NCI-H226 (cell line): ENCODE measurements around the gene ZNF385A.
A peak's percentile ranks its signal among the peaks of the same experiment; 100 is the strongest.
"Not testable (repeated sequence)": the region's sequence is repeated elsewhere in the genome, so short reads cannot be mapped to it uniquely, and the experiment has no call there.

Experiments used
- DNase-seq: peaks from one replicate; pipeline ENCODE4 v3.0.0-alpha.2; 2015

The ZNF385A gene

DNA sequence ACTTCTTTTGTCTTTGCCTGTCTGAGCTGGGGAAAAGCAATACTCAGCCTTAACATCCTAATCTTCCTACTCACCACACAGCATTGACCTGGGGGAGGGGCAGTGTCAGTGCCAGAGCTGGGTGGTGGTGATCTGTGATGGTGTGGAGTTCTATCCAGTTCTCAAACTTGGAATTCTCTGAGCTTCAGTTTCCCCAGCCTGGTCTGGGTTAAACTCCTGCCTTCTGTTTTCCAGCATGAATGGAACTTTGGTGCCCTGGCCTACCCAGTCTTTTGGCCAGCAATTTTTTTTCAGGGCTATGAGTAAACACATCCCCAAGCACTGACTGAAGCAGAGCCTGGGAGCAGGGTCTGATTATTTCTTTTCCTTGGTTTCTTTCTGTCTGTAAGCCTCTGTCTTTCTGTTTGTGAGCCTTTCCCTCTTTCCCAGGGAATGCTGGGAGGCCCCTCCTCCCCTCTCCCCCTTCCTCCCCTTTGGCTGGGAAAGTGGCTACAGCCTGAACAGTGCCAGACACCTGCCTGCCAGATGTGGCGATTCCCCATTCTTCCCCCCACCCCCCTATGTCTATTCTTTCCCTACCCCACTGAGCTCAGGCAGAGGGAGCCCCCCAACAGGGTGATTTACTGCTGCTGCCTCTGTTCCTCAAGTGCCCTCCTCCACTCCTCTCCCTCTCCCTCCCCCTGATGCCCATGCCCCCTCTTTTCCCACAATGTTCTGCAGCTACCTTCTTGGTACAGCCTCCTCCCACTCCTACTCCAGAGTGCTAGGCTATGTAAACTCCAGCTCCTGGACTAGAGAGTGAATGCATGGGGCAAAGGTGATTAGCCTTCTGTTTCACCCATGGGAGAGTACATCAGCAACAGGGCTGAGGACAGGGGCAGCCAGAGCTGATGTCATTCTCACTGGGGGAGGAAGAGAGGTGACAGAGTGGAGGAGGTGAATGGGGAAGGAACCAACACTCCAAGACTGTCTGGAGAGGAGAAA is 31.4 kb downstream of the ZNF385A start:
- no peak for DNase-seq

DNA sequence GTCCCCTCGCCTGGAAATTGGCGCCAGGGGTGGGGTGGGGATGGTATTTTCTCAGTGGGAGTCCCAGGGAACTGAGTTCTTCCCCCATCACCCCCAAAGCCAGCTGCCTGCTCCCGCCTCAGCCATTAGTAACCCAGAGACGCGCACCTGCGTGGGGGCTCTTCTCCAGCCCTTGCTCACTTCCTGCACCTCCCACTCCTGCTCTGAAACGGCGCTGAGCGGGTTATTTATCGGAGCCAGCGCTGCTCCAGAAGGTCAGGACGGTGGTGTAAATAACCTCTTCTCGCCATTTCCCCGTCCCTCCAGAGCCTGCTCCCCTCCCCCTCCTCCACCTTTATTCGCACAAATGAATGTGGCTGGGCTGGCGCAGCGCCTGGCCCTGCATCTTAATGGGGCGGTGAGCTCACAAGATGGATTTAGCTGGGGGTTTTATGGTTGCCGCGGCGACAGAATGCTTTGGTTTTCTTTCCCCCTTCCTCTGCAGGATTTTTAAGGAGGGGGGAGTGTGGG is 32.5 kb downstream of the ZNF385A start:
- no peak for DNase-seq

DNA sequence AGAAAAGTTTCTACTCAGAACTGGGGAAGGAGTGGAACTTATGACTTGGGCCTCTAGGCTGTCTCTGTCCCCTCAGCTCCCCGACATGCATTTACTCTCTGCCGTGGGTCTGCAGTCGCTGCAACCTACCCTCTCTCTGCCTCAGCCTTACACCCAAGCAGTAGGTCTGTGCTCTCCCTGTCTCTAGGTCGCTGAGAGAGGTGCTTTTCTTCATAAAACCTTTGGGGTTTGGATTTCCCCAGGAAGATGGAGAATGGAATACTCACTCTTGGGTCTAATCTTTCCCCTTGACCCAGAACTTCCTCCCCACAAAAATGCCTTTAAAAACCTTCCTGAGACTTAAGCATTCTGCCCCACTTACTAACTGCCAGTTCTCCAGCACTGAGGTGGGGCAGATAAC is 33.2 kb downstream of the ZNF385A start:
- DNase-seq, result no peak

DNA sequence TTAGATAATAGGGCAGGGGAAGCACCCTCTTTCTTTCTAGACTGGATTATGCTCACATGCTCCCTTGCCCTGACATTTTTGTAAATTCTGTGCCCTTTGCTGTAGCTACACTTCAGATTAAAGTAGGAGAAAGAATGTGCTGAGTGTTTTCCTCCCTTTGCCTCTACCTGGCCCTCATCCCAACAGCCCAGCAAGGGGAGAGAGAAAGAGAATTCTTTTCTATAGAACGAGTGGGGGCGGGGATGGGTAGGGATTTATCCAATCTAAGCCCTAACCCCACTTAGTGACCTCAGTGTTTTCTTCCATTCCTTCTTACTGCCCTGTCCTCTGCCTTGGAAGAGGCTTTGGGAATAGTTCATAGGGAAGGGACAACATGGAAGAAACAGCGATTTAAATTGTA is 33.8 kb downstream of the ZNF385A start:
- no peak for DNase-seq

DNA sequence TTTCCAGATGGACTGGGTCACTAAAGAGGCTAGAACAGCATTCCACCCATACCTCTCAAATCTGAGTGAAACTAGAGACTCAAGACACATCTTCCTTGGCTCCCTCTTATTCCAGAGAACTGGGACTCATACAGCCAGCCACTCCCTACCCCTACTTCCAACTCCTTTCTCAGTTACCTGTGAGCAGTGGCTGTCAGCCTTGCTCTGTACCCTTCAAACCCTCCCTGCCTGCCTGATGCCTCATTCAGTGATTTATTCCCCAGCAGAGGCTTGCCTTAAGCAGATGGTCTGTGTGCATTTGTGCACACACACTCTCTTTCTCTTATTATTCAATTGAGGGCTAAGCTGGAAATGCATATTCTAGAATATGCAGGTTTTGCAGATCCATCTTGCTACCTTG is 34.9 kb downstream of the ZNF385A start:
- no peak for DNase-seq

DNA sequence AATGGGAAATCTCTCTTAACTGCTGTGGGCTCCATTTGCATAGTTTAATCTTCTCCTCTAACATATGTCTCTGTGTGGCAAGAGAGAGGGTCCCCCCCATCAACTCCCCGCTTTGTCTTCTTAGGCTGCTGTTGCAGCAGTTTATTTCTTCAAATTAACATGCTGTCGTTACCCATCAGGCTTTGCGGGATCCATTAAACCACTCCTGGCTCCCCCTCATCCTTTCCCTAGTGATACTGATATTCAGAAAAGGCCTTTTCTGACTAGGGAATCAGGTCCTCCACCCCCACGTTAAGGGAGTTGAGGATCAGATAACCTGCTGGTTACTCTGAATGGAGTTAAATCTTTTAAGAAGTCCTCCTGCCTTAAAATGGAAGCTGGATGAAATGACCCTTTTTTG is 35.5 kb downstream of the ZNF385A start:
- DNase-seq, result no peak

DNA sequence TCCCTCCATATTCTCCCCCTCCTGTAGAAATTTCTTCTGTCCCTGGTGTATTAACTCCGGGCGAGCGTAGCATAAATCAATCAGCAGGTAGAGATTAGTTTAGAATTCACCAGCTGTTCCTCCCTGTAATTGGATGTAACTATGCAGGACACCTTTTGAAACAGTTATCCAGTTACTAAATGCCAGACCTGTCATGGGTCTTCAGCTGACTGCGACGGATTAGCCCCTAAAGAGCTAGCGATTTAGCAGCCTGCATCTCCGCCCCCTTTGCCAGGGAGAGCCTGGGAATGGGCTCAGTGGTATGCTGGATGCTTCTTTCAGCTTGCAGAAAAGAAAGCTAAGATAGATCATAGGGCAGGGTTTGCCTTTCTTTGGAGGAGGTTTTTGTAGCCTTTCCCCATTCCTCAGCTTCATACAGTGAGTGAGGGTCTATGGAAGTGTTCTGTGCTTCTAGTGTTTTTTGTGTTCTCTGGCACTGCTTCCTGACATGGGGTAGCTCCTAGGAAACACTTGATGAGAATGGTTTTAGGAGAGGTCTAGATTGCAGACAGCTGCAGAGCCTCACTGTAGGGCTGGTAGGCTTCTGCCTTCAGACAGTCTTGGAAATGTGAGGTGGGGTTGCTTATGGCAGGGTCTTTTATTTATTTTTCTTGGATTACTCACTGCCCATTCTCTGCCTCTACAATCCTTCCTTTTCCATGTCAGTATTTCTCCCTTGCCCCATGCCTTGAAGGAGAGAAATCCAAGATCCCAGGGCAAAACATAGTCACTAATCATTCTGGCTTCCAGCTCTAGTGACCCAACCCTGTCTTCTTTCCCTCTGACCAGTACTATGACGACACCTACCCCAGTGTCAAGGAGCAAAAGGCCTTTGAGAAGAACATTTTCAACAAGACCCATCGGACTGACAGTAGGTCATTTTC is 42.9 kb downstream of the ZNF385A start:
- DNase-seq, result no peak

DNA sequence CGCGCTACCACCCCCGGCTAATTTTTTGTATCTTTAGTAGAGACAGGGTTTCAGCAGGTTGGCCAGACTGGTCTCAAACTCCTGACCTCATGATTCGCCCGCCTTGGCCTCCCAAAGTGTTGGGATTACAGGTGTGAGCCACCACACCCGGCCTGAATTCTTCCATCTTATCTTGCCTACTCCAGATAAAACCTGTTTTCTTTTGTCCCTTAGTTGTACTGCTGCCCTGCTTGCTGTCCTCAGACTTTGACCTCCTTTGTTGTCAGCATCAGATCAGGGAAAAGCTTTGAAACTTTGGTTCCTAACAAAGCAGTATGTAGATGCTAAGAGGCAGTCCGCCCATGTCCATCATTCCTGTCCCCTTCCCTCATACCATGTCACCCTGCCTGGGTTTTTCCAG is 43.7 kb downstream of the ZNF385A start:
- DNase-seq, result no peak

DNA sequence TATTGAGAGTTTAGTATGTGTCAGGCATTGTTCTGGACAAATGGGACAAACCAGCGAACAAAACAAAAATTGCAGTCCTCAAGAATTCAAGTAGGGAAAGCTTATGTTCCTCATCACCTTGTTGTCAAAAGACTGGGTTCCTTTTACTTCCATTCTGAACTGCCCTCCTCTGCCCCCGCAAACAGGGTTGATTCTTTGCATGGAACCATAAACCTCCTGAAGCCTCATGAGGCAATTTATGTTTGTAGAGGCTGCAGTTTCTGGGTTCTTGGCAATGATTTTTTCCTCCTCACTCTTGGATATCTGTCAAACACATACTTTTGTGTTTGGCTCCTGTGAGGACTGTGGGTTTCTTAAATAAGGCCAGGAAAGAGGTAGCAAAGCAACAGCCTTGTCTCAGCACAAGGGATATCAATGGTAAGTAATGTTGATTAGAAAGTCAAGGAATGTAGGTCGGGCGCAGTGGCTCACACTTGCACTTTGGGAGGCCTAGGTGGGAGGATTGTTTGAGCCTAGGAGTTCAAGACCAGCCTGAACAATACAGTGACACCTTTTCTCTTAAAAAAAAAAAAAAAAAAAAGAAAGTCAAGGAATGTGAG is 45.7 kb downstream of the ZNF385A start:
- DNase-seq, result no peak

DNA sequence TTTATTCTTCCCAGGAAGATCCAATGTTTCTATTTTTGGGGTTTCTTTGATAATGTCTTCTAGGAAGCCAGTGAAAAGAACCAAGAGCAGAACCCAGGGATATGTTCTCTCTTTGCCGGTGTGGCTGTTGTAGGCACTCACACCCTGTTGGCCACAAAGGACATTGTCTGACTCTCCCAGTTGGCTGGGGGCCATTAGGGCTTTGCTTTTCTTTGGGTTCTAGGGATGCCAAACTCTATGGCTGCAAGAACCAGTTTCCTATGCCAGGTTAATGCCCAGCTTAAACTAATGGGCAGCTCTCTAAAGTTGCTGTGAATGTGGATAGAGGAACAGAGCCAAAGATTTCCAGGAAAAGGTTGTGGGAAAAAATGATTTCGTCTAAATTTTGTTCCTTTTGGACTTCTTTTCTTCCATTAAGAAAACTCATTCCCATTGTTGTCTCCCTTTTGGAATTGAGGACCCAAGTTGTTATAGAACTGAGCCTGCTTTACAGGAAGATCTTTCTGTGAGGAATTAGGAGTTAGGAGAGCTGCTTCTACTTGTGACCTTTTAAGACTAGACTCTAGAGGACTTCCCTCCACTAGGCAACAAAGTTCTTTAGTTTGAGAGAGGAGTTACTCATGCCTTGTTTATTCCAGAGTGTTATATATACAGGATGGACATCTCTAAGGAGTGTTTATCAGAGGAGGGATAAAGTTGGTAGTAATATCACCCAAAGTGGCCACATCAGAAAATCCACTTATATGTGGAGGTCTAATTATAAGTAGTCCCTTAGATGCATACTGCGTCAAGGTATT is 46.5 kb downstream of the ZNF385A start:
- no peak for DNase-seq

DNA sequence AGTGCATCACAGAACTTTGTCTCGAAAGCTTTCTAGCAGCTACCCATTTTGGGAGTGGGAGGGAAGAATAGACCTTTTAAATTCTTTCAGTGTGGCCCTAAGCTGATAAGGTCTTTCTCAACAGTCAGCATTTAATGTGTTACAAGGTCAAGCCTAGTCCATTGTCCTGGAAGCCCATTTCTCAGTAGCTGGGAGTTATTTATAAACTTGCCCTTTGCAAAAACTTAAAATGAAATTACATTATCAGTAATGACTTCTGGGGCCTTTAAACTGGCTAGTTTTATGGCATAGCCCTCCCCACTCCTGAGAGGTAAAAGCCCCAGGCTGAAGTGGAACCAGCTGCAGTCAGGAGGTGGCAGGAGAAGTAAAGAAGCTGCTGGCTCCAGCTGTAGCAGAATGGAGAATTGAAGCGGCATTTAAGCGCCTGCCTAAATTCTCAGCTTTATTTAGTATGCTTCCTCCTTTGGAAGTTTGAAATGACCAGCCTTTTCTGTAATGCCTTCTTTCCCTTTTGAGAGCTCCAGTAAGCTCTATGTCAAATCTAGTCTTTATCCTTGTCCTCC is 47.2 kb downstream of the ZNF385A start:
- DNase-seq, result no peak

DNA sequence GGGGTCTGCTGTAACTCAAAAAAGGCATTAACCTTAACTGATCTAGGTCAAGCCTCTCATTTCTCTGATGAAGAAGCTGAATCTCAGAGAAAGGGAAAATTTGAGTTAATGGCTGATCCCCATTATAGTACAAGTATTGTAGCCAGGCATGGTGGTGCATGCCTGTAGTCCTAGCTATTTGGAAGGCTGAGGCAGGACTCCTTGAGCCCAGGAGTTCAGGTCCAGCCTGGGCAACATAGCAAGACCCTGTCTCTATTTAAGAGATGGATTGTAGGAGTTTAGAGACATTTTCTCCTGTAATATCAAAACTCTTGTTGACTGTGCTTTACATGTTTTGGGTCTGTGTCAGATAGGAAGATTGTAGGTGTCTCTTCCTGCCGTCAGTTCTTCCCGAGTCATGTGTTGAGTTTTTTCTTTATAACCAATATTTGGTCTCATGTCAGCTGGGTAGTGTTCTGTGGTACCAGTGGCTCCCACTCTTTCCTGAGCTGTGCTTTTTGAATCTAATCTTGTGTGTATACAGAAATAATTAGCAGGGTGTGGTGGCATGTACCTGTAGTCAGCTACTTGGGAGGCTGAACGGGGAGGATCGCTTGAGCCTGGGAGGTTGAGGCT is 51.0 kb downstream of the ZNF385A start:
- no peak for DNase-seq

DNA sequence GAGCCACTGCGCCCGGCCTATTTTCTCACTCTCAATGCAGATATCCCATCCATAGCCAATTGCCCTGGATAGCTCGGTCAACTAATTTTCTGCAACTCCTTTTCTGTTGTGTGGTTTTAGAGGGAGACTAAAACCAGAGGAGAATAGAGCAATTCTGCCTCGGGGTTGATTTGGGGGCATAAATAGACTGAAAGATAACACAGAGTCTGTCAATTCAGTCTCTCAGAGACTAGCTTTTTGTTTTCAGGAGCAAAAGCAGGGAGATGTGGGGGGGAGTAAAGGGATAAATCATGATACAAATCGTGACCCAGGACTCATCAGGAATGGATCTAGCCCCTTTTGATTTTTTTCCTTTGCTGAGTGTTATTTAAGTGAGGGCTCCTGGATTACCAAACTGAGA is 53.1 kb downstream of the ZNF385A start:
- DNase-seq, result no peak

DNA sequence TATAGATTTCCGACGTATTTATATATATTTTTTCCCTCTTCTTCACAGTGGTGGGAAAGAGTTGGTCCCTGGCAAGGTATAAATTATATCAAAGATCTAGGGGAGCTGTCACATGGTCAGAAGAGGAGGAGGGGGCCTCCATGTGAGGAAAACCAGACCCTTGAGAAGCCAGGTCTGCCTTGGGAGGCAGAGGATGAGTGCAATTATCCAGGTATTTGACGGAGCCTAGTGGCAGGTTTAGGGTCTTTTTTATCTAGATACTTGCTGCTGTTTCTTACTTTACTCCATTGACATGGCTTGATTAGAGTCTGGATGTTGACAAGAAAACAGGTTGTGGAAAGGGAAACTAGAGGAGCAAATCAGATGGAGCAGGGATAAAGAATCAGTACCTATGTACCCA is 54.1 kb downstream of the ZNF385A start:
- DNase-seq, result no peak

DNA sequence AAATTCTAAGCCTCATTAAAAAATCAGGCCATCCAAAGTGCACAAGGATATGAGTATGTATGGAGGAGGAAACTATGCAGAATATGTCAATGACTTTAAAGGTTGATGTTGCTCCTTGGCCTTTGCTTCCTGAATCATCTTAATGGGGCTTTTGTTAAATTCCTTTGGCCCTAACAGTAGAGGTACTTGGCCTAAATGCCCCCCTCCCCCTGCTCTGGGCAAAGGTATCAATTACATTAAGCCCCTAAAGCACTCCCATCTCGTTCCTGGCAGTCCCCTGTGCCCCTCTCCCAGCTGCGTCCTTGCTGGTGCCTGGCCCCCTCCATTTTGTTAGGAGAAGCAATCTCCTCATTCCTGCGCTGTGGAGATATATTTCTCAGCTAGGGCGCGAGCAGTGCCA is 54.8 kb downstream of the ZNF385A start:
- no peak for DNase-seq

DNA sequence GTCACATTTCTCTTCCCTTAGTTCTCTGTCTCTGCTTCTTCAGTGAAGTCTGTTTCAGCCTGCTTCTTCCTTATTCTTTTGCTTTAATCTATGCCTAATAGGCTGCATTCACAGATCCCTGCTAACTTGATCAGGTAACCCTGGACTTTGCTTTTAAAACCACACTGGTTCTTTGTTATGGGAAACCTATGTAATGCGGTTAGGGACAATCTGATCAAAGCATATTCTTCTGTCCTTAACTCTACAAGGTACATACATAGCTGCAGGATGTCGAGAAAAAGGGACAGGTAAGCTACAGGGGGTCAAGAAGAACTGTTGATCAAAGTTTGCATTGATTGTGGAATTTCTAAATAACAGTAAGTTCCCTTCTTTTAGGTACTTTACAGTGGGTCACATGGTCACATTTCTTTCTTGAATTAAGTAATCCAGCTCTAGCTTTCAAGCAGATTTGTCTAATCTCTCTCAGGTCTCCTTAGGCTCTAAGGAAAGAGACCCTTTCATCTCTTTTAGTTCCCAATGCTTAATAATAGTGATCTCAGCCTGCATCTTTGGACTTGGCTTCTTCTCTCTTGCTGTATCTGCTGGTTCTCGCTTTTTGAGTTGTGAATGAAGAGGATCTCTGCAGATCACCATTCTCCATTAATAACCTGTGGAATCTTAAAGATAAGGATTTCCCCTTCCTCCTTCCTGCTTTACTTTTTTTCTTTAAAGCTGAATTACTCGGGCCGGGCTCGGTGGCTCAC is 55.8 kb downstream of the ZNF385A start:
- no peak for DNase-seq

DNA sequence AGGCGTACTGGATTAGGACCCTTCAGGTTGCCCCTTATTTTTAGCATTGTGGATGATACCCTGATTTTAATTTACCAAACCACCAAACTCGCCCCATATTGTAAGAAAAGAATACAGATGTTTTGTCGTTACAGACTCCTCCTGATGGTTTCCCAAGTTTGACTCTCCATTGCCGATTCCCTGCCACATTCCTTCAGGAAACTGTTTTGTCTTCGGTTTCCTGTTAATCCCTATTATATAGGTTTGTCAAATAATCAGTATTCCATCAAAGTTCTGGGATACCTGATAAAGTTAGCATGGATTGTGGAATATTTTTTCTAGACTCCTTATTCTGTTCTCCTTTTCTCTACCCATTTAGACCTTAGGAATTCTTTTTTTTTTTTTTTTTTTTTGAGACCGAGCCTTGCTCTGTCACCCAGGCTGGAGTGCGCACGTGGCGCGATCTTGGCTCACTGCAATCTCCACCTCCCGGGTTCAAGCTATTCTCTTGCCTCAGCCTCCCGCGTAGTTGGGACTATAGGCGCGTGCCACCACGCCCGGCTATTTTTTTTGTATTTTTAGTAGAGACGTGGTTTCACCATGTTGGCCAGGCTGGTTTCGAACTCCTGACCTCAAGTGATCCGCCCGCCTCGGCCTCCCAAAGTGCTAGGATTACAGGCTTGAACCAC is 59.0 kb downstream of the ZNF385A start:
- DNase-seq, result not testable (repeated sequence)

DNA sequence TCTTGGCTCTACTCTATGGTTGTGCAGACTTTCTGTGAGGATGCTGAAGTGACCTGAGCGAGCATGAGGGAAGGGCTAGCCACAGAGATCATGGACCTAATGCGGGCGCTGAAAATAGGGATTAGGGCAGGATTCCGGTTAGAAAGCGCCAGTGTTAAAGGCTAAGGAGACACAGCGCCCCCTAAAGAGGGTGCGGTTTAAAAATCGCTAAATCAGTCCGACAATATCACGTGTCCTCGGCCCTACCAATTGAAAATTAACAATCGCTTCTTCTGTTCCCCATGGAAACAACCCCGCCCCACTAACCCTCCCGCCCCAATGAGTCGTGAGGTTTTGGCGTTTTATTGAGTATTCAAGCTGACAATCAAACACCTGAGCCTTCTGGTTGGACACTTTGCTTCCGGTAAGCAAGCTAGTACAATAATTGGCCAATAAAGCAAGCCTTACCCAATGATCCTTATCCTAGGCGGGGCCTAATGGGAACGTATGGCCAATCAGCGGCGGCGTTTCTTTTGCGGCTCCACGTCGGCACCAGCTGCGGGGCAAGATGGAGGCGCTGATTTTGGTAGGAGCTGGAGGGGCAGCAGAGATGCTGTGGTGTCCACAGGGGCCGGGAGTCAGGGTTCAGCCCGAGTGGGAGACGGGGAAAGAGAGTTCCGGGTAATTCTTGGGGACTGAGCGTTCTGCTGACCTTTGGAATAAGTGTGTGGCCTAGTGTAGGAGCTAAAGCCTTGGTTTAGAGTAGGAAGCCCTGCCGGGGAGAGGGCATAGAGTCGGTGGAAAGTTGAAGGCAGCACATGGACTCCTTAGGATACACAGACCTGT is 59.7 kb downstream of the ZNF385A start, which contains the start of gene COPZ1:
Gene COPZ1, plus strand, starts transcription at position 515 of the 825 bp plus-strand sequence. Its CDS starts 33 bp downstream, at position 548.
- peak; percentile 100 for DNase-seq

DNA sequence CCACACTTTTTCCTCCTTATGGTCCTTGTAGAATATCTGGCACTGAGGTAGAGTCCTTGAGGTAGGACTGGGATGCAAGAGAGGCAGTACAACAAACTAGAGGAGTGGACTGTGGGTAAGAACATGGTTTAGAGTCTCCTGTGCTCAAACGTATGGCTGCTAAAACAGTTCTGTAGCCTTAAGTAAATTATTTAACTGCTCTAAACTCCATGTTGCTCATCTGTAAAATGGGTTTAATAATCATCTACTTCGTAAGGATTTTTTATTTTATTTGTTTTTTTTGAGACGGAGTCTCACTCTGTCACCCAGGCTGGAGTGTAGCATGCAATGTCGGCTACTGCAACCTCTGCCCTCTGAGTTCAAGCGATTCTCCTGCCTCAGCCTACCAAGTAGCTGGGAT is 63.2 kb downstream of the ZNF385A start:
- DNase-seq, result no peak
